HEK293 (cell line): ENCODE results near the gene SF3B4.
"Not testable (repeated sequence)": the region's sequence is repeated elsewhere in the genome, so short reads cannot be mapped to it uniquely, and the experiment has no call there.

Source experiments
- CTCF ChIA-PET: fragments of 350-600 bp; formaldehyde crosslinking; extraction: SDS; loops from one replicate; lab custom pipeline; 2021; ENCODE audit warnings: antibody characterized with exemption; lab: Yijun Ruan, JAX
- POLR2A ChIA-PET: fragments of 300-600 bp; formaldehyde crosslinking; extraction: SDS; loops from one replicate; lab custom pipeline; 2020; ENCODE audit warnings: antibody characterized with exemption, inconsistent platforms; lab: Yijun Ruan, JAX
- H3K27ac ChIP-seq: fragments of 200-500 bp; sonication (Bioruptor generic); 2 replicates; pipeline ENCODE4 v1.5.1; 2014; ENCODE audit warnings: low read depth, low read length, control low read depth, inconsistent platforms; ENCODE audit errors: extremely low read depth
- H3K36me3 ChIP-seq, 2 experiments: fragments of 200-500 bp in 1 of 2; sonication (Bioruptor generic) in 1 of 2; 1 replicate in 1 of 2; 2 replicates in 1 of 2; pipeline ENCODE4 v1.5.1; 2014 to 2017; ENCODE audit warnings: inconsistent platforms in 2 of 2, low read length in 2 of 2; ENCODE audit not compliant: control insufficient read depth in 2 of 2, insufficient read depth in 1 of 2
- H3K4me1 ChIP-seq: fragments of 200-500 bp; sonication (Bioruptor generic); 2 replicates; pipeline ENCODE4 v1.5.1; 2014; ENCODE audit warnings: mild to moderate bottlenecking, low read length, inconsistent platforms; ENCODE audit not compliant: control insufficient read depth, insufficient read depth
- H3K4me3 ChIP-seq: 2 replicates; pipeline ENCODE4 v1.5.1; 2011; ENCODE audit warnings: low read depth, mild to moderate bottlenecking, control low read depth, low read length, moderate library complexity
- H3K9me3 ChIP-seq: fragments of 200-500 bp; sonication (Bioruptor generic); 2 replicates; pipeline ENCODE4 v1.5.1; 2014; ENCODE audit warnings: low read depth, low read length, inconsistent platforms; ENCODE audit not compliant: control insufficient read depth, insufficient read depth
- PRDM2 ChIP-seq: fragments of 450-650 bp; formaldehyde crosslinking; IDR thresholded peaks from 2 replicates; pipeline ENCODE4 v1.5.1; 2016; ENCODE audit warnings: missing biosample characterization, missing genetic modification characterization, borderline replicate concordance
- TRIM28 ChIP-seq: IDR thresholded peaks from 2 replicates; pipeline ENCODE4 v1.6.1; 2011; ENCODE audit warnings: low read length, control low read depth, borderline replicate concordance
- ZBTB10 ChIP-seq: fragments of 450-650 bp; formaldehyde crosslinking; IDR thresholded peaks from 2 replicates; pipeline ENCODE4 v1.5.1; 2016; ENCODE audit warnings: missing biosample characterization, missing genetic modification characterization
- ZBTB17 ChIP-seq: fragments of 450-650 bp; formaldehyde crosslinking; IDR thresholded peaks from 2 replicates; pipeline ENCODE4 v1.5.1; 2016; ENCODE audit warnings: missing biosample characterization, missing genetic modification characterization
- ZBTB26 ChIP-seq: fragments of 450-650 bp; formaldehyde crosslinking; optimal IDR thresholded peaks from 2 replicates; pipeline ENCODE3; 2016; ENCODE audit warnings: missing biosample characterization, mild to moderate bottlenecking, missing genetic modification characterization
- ZFP37 ChIP-seq: fragments of 450-650 bp; formaldehyde crosslinking; IDR thresholded peaks from 2 replicates; pipeline ENCODE4 v1.5.1; 2016; ENCODE audit warnings: missing biosample characterization, missing genetic modification characterization
- ZNF121 ChIP-seq: fragments of 450-650 bp; formaldehyde crosslinking; IDR thresholded peaks from 2 replicates; pipeline ENCODE4 v1.5.1; 2016; ENCODE audit warnings: missing biosample characterization, missing genetic modification characterization
- ZNF184 ChIP-seq: fragments of 450-650 bp; IDR thresholded peaks from 2 replicates; pipeline ENCODE4 v1.5.1; 2018; ENCODE audit warnings: missing biosample characterization, mild to moderate bottlenecking, missing genetic modification characterization
- ZNF341 ChIP-seq: fragments of 450-650 bp; formaldehyde crosslinking; IDR thresholded peaks from 2 replicates; pipeline ENCODE4; 2016; ENCODE audit warnings: low read depth, missing biosample characterization, missing genetic modification characterization
- ZNF350 ChIP-seq: fragments of 450-650 bp; formaldehyde crosslinking; IDR thresholded peaks from 2 replicates; pipeline ENCODE4 v1.5.0; 2017; ENCODE audit warnings: missing biosample characterization, mild to moderate bottlenecking, missing genetic modification characterization
- ZNF394 ChIP-seq: fragments of 450-650 bp; formaldehyde crosslinking; IDR thresholded peaks from 2 replicates; pipeline ENCODE4 v1.5.1; 2016; ENCODE audit warnings: missing biosample characterization, missing genetic modification characterization, mild to moderate bottlenecking, moderate library complexity, borderline replicate concordance
- ZNF416 ChIP-seq: fragments of 450-650 bp; formaldehyde crosslinking; IDR thresholded peaks from 2 replicates; pipeline ENCODE4 v1.5.1; 2016; ENCODE audit warnings: missing biosample characterization, missing genetic modification characterization
- ZNF501 ChIP-seq: fragments of 450-650 bp; formaldehyde crosslinking; IDR thresholded peaks from 2 replicates; pipeline ENCODE4 v1.5.1; 2016; ENCODE audit warnings: missing biosample characterization, missing genetic modification characterization
- ZNF610 ChIP-seq: fragments of 450-650 bp; formaldehyde crosslinking; IDR thresholded peaks from 2 replicates; pipeline ENCODE4 v1.5.1; 2016; ENCODE audit warnings: missing biosample characterization, missing genetic modification characterization, borderline replicate concordance
- ZNF658 ChIP-seq: fragments of 450-650 bp; formaldehyde crosslinking; IDR thresholded peaks from 2 replicates; pipeline ENCODE4; 2016; ENCODE audit warnings: missing biosample characterization, missing genetic modification characterization
- ZNF660 ChIP-seq: fragments of 450-650 bp; IDR thresholded peaks from 2 replicates; pipeline ENCODE4 v1.5.1; 2018; ENCODE audit warnings: missing biosample characterization, mild to moderate bottlenecking, missing genetic modification characterization
- ZNF837 ChIP-seq: fragments of 450-650 bp; formaldehyde crosslinking; IDR thresholded peaks from 2 replicates; pipeline ENCODE4 v1.5.1; 2016; ENCODE audit warnings: missing biosample characterization, missing genetic modification characterization
- ZSCAN23 ChIP-seq: fragments of 450-650 bp; formaldehyde crosslinking; IDR thresholded peaks from 2 replicates; pipeline ENCODE4 v1.5.1; 2016; ENCODE audit warnings: missing biosample characterization, missing genetic modification characterization
- ZSCAN5A ChIP-seq: fragments of 450-650 bp; formaldehyde crosslinking; IDR thresholded peaks from 2 replicates; pipeline ENCODE4 v1.5.1; 2016; ENCODE audit warnings: missing biosample characterization, missing genetic modification characterization
- TF ChIP-seq, protein P1 (sequence below): fragments of 450-650 bp; formaldehyde crosslinking; IDR thresholded peaks from 2 replicates; pipeline ENCODE4 v1.5.1; 2016; ENCODE audit warnings: missing biosample characterization, missing genetic modification characterization

SF3B4 gene

GRCh38 chr1:149887196-149887455, 40.5 kb downstream of the SF3B4 start:
- H3K4me3 ChIP-seq = peak overlapping the region; percentile 64
- H3K27ac ChIP-seq = peak overlapping the region; percentile 68
- ChIA-PET POLR2A (interaction anchor here (0.6 to 4.0 kb wide), 25 partner anchors 10 to 1135 kb away, joined by 3 to 48 read pairs (median 6); partner anchors contain the start of genes APH1A, BOLA1, MTMR11 and OTUD7B), CTCF (interaction anchor here (0.6 to 2.4 kb wide), 4 partner anchors 118 to 300 kb away, joined by 3 to 14 read pairs (median 4); no protein-coding TSS in a partner anchor)
- H3K9me3 ChIP-seq, H3K4me1 ChIP-seq, H3K36me3 ChIP-seq: not testable (repeated sequence)
- 0 out of 2 replicates have a peak, but pooled peaks have one; percentile 30 for TF ChIP-seq ZNF121 (tag by site-specific recombination)
- 0 out of 2 replicates have a peak, but pooled peaks have one; percentile 48 for TF ChIP-seq ZFP37 (tag by site-specific recombination)
- TF ChIP-seq ZBTB17 (tag by site-specific recombination) = peak; percentile 93
- TF ChIP-seq ZNF394 = 0 out of 2 replicates have a peak, but pooled peaks have one; percentile 2
- 0 out of 2 replicates have a peak, but pooled peaks have one; percentile 2 for TF ChIP-seq ZNF501
- TF ChIP-seq PRDM2 = 0 out of 2 replicates have a peak, but pooled peaks have one; percentile 18
- TF ChIP-seq ZBTB26 (tag by site-specific recombination) = peak; percentile 39
- 0 out of 2 replicates have a peak, but pooled peaks have one; percentile 22 for TF ChIP-seq ZNF610
- 0 out of 2 replicates have a peak, but pooled peaks have one; percentile 15 for TF ChIP-seq ZNF837
- 0 out of 2 replicates have a peak, but pooled peaks have one; percentile 25 for TF ChIP-seq TRIM28

DNA sequence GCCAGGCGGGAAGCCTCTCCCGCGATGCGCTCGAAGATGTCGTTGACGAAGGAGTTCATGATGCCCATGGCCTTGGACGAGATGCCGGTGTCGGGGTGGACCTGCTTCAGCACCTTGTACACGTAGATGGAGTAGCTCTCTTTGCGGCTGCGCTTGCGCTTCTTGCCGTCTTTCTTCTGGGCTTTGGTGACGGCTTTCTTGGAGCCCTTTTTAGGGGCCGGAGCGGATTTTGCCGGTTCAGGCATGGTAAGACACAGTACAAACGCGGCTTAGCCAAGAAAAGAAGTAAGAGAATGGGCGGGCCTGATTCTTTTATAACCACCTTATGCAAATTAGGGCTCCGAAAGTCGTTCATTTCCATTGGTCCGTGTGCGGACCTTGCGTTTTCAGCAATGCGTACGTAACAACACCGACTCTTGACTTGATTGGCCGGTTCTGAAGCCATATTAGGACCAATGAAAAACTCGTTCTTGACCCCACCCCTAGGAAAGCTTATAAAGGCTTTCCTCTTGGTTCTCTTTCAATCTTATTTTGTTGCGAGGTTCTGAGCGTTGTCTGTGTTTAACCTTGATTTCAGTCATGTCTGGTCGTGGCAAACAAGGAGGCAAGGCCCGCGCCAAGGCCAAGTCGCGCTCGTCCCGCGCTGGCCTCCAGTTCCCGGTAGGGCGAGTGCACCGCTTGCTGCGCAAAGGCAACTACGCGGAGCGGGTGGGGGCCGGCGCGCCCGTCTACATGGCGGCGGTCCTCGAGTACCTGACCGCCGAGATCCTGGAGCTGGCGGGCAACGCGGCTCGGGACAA, 41.0 kb downstream of the SF3B4 start:
- ChIA-PET POLR2A (interaction anchor here (0.6 to 4.0 kb wide), 24 partner anchors 10 to 1135 kb away, joined by 3 to 48 read pairs (median 6); partner anchors contain the start of genes APH1A, BOLA1, MTMR11 and SF3B4), CTCF (interaction anchor here (0.6 to 2.4 kb wide), 5 partner anchors 119 to 301 kb away, joined by 3 to 14 read pairs (median 4); no protein-coding TSS in a partner anchor)
- peak overlapping the region; percentile 68 for H3K27ac ChIP-seq
- no peaks in the 10 kb centered on the region for H3K9me3 ChIP-seq
- peak overlapping the region; percentile 64 for H3K4me3 ChIP-seq
- 0 out of 2 replicates have a peak, but pooled peaks cover 2% of the 10 kb centered on the region for H3K4me1 ChIP-seq
- no peaks in the 10 kb centered on the region for H3K36me3 ChIP-seq
- no peak for TF ChIP-seq ZNF341
- no peak for TF ChIP-seq ZNF416 (tag by site-specific recombination)
- TF ChIP-seq ZNF660 (tag by site-specific recombination) = peak; percentile 60
- no peak for TF ChIP-seq ZNF658 (tag by site-specific recombination)
- no peak for TF ChIP-seq ZNF610
- 0 out of 2 replicates have a peak, but pooled peaks have one; percentile 66 for TF ChIP-seq ZSCAN5A (tag by site-specific recombination)
- TF ChIP-seq ZSCAN23 = no peak
- TF ChIP-seq ZNF350 = no peak
- TF ChIP-seq, protein P1, sequence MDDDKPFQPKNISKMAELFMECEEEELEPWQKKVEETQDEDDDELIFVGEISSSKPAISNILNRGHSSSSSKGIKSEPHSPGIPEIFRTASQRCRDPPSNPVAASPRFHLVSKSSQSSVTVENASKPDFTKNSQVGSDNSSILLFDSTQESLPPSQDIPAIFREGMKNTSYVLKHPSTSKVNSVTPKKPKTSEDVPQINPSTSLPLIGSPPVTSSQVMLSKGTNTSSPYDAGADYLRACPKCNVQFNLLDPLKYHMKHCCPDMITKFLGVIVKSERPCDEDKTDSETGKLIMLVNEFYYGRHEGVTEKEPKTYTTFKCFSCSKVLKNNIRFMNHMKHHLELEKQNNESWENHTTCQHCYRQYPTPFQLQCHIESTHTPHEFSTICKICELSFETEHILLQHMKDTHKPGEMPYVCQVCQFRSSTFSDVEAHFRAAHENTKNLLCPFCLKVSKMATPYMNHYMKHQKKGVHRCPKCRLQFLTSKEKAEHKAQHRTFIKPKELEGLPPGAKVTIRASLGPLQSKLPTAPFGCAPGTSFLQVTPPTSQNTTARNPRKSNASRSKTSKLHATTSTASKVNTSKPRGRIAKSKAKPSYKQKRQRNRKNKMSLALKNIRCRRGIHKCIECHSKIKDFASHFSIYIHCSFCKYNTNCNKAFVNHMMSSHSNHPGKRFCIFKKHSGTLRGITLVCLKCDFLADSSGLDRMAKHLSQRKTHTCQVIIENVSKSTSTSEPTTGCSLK (tag by site-specific recombination) = no peak
- TF ChIP-seq ZBTB10 (tag by site-specific recombination) = no peak
- no peak for TF ChIP-seq ZNF184 (tag by site-specific recombination)
